Mucosa of stomach (tissue), 1 donor: ENCODE data around the gene CELSR1.

ENCODE experiments used
- H3K27me3 ChIP-seq: one replicate; pipeline ENCODE4 v1.7.0; 2013; ENCODE audit warnings: mild to moderate bottlenecking, low read length; ENCODE audit not compliant: control insufficient read depth, insufficient read depth
- H3K36me3 ChIP-seq: one replicate; pipeline ENCODE4 v1.7.0; 2013; ENCODE audit warnings: low read length; ENCODE audit not compliant: control insufficient read depth, insufficient read depth
- H3K4me1 ChIP-seq: one replicate; pipeline ENCODE4 v1.7.0; 2013; ENCODE audit warnings: mild to moderate bottlenecking, low read length; ENCODE audit not compliant: control insufficient read depth, insufficient read depth
- H3K4me3 ChIP-seq: one replicate; pipeline ENCODE4 v1.7.0; 2013; ENCODE audit warnings: low read length
- H3K9ac ChIP-seq: one replicate; pipeline ENCODE4 v1.7.0; 2013; ENCODE audit warnings: mild to moderate bottlenecking, low read length, moderate library complexity
- H3K9me3 ChIP-seq: one replicate; pipeline ENCODE4 v1.7.0; 2013; ENCODE audit warnings: mild to moderate bottlenecking, low read length, moderate library complexity; ENCODE audit not compliant: control insufficient read depth
- donor health status: Pancreatic carcinoma.

Gene CELSR1

DNA sequence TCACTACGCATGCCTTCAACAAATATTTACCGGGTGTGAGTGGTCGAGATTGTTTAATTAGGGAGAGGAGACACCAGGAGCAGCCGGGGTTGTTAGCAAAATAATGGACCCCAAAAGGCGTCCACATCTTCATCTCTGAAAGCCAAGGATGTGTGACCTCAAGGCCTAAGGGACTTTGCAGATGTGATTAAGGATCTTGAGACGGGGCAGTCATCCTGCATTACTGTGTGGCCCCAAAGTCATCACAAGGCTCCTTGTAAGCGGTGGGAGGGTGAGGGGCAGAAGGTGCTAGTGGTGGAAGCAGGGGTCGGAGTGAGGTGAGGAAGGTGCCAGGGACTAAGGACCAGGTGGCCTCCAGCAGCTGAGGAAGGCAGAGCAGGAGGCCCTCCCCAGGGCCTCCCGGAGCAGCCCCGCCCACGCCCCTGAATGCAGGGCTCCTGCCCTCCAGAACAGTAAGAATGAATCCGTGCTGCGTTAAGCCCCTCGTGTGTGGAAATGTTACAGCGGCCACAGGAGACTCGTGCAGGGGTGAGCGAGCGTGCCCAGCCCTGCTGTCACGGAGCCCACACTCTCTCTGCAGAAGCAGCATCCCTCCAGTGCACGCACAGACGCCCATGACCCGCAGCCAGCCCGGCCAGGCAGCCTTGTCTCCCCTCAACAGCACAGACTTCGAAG lies 83.5 kb downstream of the CELSR1 start:
- Histone ChIP-seq H3K36me3 (no peaks in the 10 kb centered on the region), H3K9ac (no peak overlapping the region), H3K9me3 (no peaks in the 10 kb centered on the region), H3K4me1 (peaks cover 34% of the 10 kb centered on the region), H3K4me3 (no peak overlapping the region), H3K27me3 (peaks cover 12% of the 10 kb centered on the region)

DNA sequence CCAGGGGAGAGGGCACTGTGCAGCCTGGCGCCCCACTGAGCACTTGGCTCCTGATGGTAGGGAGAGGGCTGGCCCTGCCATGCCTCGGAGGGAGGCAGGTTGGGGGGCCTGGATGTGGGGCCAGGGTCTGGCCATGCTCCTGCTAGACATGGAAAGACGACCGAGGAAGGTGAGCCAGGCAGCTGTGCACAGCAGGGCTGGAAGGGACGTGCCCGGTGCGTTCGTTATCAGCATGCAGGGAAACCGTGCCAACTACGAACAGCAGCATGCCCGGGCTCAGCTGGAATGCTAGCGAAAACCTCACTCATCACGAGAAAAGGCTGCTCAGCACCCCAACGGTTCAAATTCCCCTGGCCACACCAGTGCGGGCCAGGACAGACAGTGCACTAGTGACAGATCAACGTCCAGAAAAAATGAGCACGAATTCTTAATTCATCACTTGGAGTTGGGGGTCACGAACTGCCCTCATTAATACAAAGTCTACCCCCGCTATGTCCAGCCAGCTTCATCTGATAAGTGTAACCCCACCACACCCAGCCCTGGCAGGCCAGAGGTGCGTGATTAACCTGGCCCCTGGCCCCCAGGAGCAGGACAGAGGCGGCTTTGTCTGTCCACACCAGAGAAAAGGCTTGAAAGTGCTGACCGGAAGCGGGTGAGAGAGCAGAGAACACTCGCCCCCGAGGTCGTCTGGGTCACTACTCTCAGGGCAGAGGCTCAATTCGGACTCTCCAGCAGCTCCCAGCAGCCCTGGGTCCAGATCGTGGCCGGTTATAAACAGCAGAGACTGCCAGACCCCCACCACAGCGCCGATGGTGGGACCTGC lies 84.2 kb downstream of the CELSR1 start:
- Histone ChIP-seq H3K9ac (no peak overlapping the region), H3K4me3 (no peak overlapping the region), H3K27me3 (peaks cover 12% of the 10 kb centered on the region), H3K9me3 (no peaks in the 10 kb centered on the region), H3K36me3 (no peaks in the 10 kb centered on the region), H3K4me1 (peaks cover 34% of the 10 kb centered on the region)

DNA sequence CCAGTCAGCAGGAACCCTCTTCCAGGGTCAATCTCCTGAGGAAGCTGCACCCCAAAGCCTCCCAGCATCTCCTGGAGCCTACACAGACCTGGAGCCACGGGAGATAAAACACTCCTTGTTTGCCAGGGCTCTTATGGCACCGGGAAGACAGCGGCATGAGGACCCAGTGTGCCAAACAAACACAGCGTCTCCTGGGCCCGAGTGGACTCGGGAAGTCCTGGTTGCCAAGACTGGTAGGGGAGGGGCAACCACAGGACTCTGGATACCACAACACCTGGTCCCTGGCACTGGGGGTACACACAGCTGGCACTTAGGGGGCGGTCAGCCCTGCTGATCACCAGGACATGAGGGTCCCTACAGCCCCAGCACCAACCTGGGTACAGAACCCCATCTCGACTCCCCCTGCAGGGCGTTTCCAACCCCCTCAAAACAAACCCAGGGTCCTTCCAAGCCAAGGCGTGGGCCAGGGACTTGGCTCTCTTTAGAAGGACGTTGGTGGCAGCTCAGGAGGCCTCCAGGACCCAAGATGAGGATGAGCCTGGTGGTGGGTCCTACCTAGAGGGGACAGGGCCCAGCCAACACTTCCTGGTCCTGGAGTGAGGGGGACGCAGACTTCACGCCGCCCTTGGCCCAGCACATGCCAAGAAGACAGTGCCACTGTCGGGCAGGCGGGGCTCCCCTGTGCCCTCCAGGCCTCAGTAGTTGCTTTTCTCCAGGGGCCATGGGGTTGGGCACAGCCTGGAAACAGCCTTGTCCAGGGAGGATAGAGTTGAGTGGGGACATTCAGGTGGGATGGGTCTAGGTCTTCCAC lies 85.0 kb downstream of the CELSR1 start:
- peaks cover 12% of the 10 kb centered on the region for H3K27me3 ChIP-seq

DNA sequence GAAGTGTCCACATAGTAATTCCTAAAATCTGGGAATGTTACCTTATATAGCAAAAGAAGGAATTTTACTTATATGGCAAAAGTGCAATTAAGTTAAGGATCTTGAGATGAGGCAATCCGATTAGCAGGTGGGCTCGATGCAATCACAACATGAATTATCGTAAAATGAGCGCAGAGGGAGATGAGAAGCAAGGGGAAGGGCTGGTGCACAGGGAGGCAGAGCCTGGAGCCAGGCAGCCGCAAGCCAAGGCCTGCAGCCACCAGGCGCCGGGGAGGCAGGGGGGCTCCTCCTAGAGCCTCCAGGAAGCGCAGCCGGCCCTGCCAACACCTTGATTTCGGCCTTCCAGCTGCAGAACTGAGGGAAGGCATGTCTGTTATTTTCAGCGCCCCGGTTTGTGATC lies 85.7 kb downstream of the CELSR1 start:
- Histone ChIP-seq H3K4me3 (no peak overlapping the region), H3K9me3 (no peaks in the 10 kb centered on the region), H3K36me3 (no peaks in the 10 kb centered on the region), H3K4me1 (peaks cover 34% of the 10 kb centered on the region), H3K27me3 (peaks cover 12% of the 10 kb centered on the region), H3K9ac (no peak overlapping the region)

More for the DNA sequence above, 85.0 kb downstream of the CELSR1 start:
- Histone ChIP-seq H3K9ac (no peak overlapping the region), H3K36me3 (no peaks in the 10 kb centered on the region), H3K9me3 (no peaks in the 10 kb centered on the region), H3K4me3 (no peak overlapping the region), H3K4me1 (peaks cover 34% of the 10 kb centered on the region)

DNA sequence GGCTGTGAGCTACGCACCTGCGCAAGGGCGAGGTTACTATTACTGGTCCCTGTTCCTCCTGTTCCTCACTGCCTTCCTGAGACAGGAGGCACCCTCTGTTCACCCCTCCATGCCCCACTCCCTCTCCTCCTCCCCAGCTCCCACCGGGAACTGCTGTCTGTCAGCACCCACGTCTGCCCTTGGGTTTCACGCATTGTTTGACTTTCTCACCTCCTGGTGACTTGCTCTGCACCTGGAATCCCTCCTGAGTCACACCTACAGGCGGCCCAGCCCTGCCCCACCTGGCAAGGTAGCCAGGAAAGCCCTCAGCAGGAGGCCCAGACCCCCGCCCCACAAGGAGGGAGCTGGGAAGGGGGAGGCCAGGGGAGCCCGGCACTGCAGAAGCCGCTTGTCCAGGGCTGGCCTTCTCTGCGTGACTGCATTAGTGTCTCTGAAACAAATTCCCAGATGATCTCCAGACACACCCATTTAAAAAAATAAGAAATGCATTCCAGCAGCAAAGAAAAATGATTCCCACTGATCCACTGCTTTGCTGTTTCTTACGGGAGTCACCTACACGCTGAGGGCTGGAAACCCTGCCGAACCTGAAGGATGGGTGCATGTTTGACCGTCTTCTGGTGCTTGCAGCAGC lies 86.4 kb downstream of the CELSR1 start:
- H3K36me3 ChIP-seq = no peaks in the 10 kb centered on the region
- peaks cover 12% of the 10 kb centered on the region for H3K27me3 ChIP-seq
- H3K4me1 ChIP-seq = peaks cover 34% of the 10 kb centered on the region
- H3K9me3 ChIP-seq = no peaks in the 10 kb centered on the region
- H3K9ac ChIP-seq = no peak overlapping the region
- H3K4me3 ChIP-seq = no peak overlapping the region

DNA sequence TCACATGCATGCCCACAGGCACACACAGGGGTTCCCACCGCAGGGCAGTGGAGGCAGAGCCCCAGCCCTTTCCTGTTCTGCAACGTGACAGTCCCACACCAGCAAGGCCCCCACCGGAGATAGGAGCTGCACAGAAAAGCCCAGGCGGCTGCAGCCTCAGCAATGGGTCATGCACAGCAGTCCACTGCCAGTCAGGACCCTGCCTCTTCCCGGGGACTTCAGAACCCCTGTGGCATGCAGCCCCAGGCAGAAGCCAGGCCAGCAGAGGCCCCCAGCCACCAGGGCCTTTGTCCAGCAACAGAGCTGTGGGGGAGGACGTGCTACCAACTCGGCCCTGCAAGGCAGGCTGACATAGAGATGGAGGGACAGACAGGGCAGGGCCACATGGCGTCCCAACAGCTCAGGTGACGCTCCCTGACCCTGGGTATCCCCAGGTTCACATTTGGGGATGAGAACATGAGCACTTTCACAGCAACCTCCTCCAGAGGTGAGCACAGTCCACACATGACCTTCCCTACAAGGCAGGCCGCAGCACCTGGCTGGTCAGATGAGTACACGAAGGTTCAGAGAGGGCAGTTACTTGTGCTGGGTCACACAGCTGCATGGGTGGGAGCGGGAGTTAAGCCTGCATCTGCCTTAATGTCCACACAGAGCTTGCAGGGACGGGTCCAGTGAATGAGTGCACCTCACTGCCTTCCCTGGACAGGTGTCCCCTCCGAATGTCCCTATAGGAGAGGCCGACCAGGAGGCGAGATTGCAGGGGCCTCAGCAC lies 87.3 kb downstream of the CELSR1 start:
- peaks cover 12% of the 10 kb centered on the region for H3K27me3 ChIP-seq
- no peaks in the 10 kb centered on the region for H3K36me3 ChIP-seq
- H3K4me3 ChIP-seq = no peak overlapping the region
- no peaks in the 10 kb centered on the region for H3K9me3 ChIP-seq
- no peak overlapping the region for H3K9ac ChIP-seq
- H3K4me1 ChIP-seq = peaks cover 34% of the 10 kb centered on the region

DNA sequence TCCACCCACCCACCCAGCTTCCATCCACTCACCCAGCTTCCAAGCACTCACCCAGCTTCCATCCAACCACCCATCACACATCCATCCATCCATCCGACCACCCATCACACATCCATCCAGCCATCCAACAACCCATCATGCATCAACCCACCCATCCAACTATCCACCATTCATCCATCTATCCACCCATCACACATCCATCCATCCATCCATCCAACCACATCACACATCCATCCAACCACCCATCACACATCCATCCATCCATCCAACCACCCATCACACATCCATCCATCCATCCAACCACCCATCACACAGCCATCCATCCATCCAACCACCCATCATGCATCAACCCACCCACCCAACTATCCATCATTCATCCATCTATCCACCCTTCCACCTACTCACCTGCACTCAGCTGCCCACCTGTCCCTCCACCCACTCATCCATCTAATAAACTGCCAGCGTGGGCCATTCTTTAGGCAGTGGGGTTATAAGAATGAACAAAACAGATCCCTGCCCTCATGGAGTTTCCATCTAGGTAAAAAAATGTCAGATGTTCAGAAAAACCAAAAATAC lies 88.2 kb downstream of the CELSR1 start:
- no peak overlapping the region for H3K9ac ChIP-seq
- peaks cover 12% of the 10 kb centered on the region for H3K27me3 ChIP-seq
- H3K9me3 ChIP-seq = no peaks in the 10 kb centered on the region
- peaks cover 39% of the 10 kb centered on the region for H3K4me1 ChIP-seq
- H3K36me3 ChIP-seq = no peaks in the 10 kb centered on the region
- no peak overlapping the region for H3K4me3 ChIP-seq

DNA sequence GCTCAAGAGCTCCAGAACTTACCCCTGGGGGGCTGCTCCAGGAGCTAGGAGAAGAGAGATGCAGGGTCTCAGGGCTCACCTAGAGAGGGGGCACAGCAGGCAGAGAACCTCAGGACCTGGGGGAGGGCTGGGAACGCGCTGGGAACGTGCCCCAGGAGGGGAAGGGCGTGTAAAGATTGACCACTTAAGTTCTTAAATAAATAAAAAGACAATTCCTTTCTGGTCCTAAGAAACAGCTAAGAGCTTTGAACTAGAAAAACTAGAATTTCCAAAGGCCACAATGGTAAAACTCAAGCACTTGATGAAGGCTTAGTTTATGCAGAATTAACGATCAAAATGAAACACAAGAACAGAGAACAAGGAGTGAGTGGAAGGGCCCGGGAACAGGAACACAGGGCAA lies 89.1 kb downstream of the CELSR1 start:
- H3K9me3 ChIP-seq = no peaks in the 10 kb centered on the region
- peaks cover 9% of the 10 kb centered on the region for H3K27me3 ChIP-seq
- peaks cover 45% of the 10 kb centered on the region for H3K4me1 ChIP-seq
- no peak overlapping the region for H3K9ac ChIP-seq
- no peaks in the 10 kb centered on the region for H3K36me3 ChIP-seq
- no peak overlapping the region for H3K4me3 ChIP-seq

DNA sequence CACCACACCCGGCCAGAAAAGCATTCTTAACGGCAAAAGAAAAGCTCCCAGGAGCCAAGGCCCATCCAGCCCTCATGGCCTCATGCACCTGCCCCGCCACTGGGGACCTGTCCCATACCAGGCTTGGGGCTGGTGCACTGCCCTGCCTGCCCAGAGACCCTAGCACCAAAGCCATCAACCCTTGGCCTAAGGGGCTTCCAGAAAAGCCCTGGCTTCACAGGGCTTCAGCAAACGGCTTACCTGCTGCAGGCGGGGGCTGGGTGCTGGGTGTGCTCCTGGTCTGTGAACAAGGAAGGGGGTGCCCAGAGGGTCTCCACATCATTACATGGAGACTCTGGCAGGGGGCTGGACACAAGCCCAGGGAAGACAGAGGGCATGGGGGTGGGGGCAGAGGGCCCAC lies 89.5 kb downstream of the CELSR1 start:
- H3K27me3 ChIP-seq = peaks cover 5% of the 10 kb centered on the region
- H3K36me3 ChIP-seq = no peaks in the 10 kb centered on the region
- no peak overlapping the region for H3K9ac ChIP-seq
- no peaks in the 10 kb centered on the region for H3K9me3 ChIP-seq
- H3K4me1 ChIP-seq = peaks cover 45% of the 10 kb centered on the region
- H3K4me3 ChIP-seq = no peak overlapping the region

DNA sequence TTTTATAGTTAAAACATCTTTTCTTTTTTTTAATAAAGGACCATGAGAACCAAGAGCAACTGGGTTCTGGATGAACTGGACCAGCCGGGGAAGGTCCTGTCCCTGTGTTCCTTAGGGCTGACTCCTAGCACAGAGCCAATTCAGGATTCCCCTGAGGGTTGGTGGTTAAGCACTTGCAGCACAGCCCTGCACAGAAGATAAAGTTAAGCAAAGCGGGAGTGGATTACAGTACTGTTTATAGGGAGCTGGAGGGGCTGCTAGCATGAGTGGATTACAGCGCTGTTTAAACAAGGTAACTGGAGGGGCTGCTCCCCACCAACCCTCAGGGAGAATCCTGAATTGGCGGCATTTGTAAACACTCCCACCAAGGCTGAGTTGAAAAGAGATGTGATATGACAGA lies 90.6 kb downstream of the CELSR1 start:
- H3K4me1 ChIP-seq = peaks cover 37% of the 10 kb centered on the region
- H3K27me3 ChIP-seq = peaks cover 4% of the 10 kb centered on the region
- no peaks in the 10 kb centered on the region for H3K9me3 ChIP-seq
- H3K4me3 ChIP-seq = no peak overlapping the region
- H3K9ac ChIP-seq = no peak overlapping the region
- H3K36me3 ChIP-seq = no peaks in the 10 kb centered on the region
